HG03378 (cell line): ENCODE measurements around the gene AFAP1.

Source experiments
- ATAC-seq: cut with Tn5 transposase; IDR thresholded peaks from one replicate; pipeline ENCODE4 v1.9.1; 2021; ENCODE audit warnings: mild to moderate bottlenecking, moderate library complexity; ENCODE audit not compliant: unreplicated experiment

AFAP1 gene

GRCh38 chr4:7970361-7970946 lies 30.8 kb upstream of the AFAP1 start:
- no peak for ATAC-seq

- ATAC-seq = no peak
Measured at GRCh38 chr4:7968262-7968896, 28.7 kb upstream of the AFAP1 start.

GRCh38 chr4:7967501-7968261 lies 28.0 kb upstream of the AFAP1 start:
- ATAC-seq = no peak

- no peak for ATAC-seq
Measured at GRCh38 chr4:7967063-7967440, 27.4 kb upstream of the AFAP1 start.

- ATAC-seq = no peak
Measured at GRCh38 chr4:7966281-7967062, 26.8 kb upstream of the AFAP1 start.

- ATAC-seq = no peak
Measured at GRCh38 chr4:7964890-7965662, 25.4 kb upstream of the AFAP1 start.

GRCh38 chr4:7964459-7964858 lies 24.8 kb upstream of the AFAP1 start:
- no peak for ATAC-seq

- no peak for ATAC-seq
Measured at GRCh38 chr4:7963691-7964090, 24.0 kb upstream of the AFAP1 start.

GRCh38 chr4:7962609-7963508 lies 23.2 kb upstream of the AFAP1 start:
- ATAC-seq = no peak

- ATAC-seq = peak; percentile 69
Measured at GRCh38 chr4:7960790-7961655, 21.4 kb upstream of the AFAP1 start.

GRCh38 chr4:7960017-7960789 lies 20.5 kb upstream of the AFAP1 start:
- no peak for ATAC-seq

GRCh38 chr4:7959078-7959477 lies 19.4 kb upstream of the AFAP1 start:
- no peak for ATAC-seq

GRCh38 chr4:7956934-7957656 lies 17.4 kb upstream of the AFAP1 start:
- ATAC-seq = no peak

- no peak for ATAC-seq
Measured at GRCh38 chr4:7956270-7956808, 16.7 kb upstream of the AFAP1 start.

GRCh38 chr4:7955393-7955792 lies 15.7 kb upstream of the AFAP1 start:
- ATAC-seq = no peak

- no peak for ATAC-seq
Measured at GRCh38 chr4:7952615-7953014, 13.0 kb upstream of the AFAP1 start.
